Hepatocyte (in vitro differentiated cells): ENCODE measurements around the gene RNF181.
"Not testable (repeated sequence)": the region's sequence is repeated elsewhere in the genome, so short reads cannot be mapped to it uniquely, and the experiment has no call there.

Source experiments
- CTCF ChIP-seq: fragments of 200-600 bp; sonication (generic); IDR thresholded peaks from 2 replicates; pipeline ENCODE4 v1.5.1; 2016; ENCODE audit warnings: antibody characterized with exemption, mild to moderate bottlenecking; ENCODE audit not compliant: poor library complexity
- EZH2 ChIP-seq: fragments of 200-600 bp; sonication (generic); IDR thresholded peaks from 2 replicates; pipeline ENCODE4 v1.6.1; 2016; ENCODE audit warnings: antibody characterized with exemption, mild to moderate bottlenecking, borderline replicate concordance

- TF ChIP-seq CTCF, EZH2: not testable (repeated sequence)
These were observed 8.5 kb downstream of the RNF181 start for GRCh38 chr2:85604133-85604444.
